AG04450 (cell line): ENCODE results near the gene VPS8. TPM values are rescaled to one million over a fixed set of nuclear protein-coding genes. Genes with fewer than 3 reads are reported as not detected.
A peak's percentile ranks its signal among the peaks of the same experiment; 100 is the strongest.

Experiments
- CTCF ChIA-PET: fragments of 300-600, 350-600 bp; formaldehyde crosslinking; extraction: SDS; loops from one replicate; lab custom pipeline; 2022; ENCODE audit warnings: antibody characterized with exemption, inconsistent platforms; lab: Charles Lee
- POLR2A ChIA-PET: fragments of 350-600 bp; formaldehyde crosslinking; extraction: SDS; loops from one replicate; lab custom pipeline; 2021; ENCODE audit warnings: antibody characterized with exemption, inconsistent platforms; lab: Yijun Ruan, JAX
- DNase-seq: peaks from one replicate; pipeline ENCODE4 v3.0.0-alpha.2; 2011; ENCODE audit warnings: low read depth, low spot score
- H3K27ac ChIP-seq: one replicate; pipeline ENCODE4 v1.5.1; 2012; ENCODE audit warnings: low read depth, low read length, control low read depth
- H3K27me3 ChIP-seq: one replicate; pipeline ENCODE4 v1.6.0; 2012; ENCODE audit warnings: low read length; ENCODE audit not compliant: control insufficient read depth, insufficient read depth
- H3K4me3 ChIP-seq: 2 replicates; pipeline ENCODE4 v1.5.1; 2011; ENCODE audit warnings: mild to moderate bottlenecking, low read depth, low read length, control low read depth
- H3K9me3 ChIP-seq: 2 replicates; pipeline ENCODE4 v1.5.1; 2012; ENCODE audit warnings: low read length; ENCODE audit not compliant: control insufficient read depth, insufficient read depth
- polyA plus RNA-seq: library from polyadenylated mRNA; depleted of rRNA; stranded (reverse); fragments of >200 nt; gene quantifications from 2 replicates; pipeline ENCODE4 v1.2.3, GENCODE V29; 2011
- TF ChIP-seq, protein P1 (sequence below): IDR thresholded peaks from 2 replicates; pipeline ENCODE4 v1.5.1; 2011; ENCODE audit warnings: low read depth, low read length, control low read depth, inconsistent platforms

The VPS8 gene
- polyA plus RNA-seq, 1 experiment, result 40.6 TPM

DNA sequence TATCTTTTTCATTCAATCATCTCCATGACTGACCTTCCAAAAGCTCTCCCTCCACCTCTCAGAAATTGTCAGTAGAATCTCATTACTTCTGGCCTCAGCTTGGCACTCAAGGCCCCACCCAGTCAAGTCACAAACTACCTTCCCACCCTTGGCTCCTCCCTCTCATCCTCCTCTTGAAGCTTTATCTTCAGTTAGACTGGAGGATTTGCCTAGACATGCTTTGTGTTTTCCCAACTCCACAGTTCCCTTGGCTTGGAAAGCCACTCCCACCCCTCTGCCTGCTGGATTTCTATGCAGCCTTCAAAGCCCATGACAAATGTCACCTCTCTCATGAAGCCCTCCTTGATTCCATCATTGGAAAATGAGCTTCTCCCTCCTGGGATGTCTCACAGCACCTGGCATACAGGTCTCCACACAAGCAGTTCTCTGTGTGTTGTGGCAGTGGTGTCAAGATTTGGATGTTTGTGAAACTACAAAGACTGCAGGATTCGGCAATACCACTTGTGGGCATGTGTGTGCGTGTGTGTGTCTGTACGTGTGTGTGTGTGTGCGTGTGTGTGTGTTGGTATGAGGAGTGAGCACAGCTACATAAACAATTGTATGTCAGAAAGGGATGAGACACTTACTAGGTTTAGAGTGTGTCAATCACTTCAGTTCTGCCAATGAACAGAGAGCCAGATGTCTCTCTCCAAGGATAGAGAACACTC lies 45.3 kb upstream of the VPS8 start:
- Histone ChIP-seq H3K4me3 (no peak overlapping the region), H3K27ac (no peak overlapping the region), H3K9me3 (no peaks in the 10 kb centered on the region), H3K27me3 (no peaks in the 10 kb centered on the region)
- DNase-seq, result peak; percentile 48
- POLR2A ChIA-PET, result interaction anchor here (0.6 to 2.1 kb wide), 3 partner anchors 10 to 745 kb away, joined by 5 to 10 read pairs (median 7); partner anchors contain the start of gene EPHB3
- TF ChIP-seq, protein P1, sequence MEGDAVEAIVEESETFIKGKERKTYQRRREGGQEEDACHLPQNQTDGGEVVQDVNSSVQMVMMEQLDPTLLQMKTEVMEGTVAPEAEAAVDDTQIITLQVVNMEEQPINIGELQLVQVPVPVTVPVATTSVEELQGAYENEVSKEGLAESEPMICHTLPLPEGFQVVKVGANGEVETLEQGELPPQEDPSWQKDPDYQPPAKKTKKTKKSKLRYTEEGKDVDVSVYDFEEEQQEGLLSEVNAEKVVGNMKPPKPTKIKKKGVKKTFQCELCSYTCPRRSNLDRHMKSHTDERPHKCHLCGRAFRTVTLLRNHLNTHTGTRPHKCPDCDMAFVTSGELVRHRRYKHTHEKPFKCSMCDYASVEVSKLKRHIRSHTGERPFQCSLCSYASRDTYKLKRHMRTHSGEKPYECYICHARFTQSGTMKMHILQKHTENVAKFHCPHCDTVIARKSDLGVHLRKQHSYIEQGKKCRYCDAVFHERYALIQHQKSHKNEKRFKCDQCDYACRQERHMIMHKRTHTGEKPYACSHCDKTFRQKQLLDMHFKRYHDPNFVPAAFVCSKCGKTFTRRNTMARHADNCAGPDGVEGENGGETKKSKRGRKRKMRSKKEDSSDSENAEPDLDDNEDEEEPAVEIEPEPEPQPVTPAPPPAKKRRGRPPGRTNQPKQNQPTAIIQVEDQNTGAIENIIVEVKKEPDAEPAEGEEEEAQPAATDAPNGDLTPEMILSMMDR, result no peak
- CTCF ChIA-PET, result interaction anchor here (0.6 to 2.8 kb wide), 4 partner anchors 11 to 70 kb away, joined by 3 to 12 read pairs (median 6); no protein-coding TSS in a partner anchor

DNA sequence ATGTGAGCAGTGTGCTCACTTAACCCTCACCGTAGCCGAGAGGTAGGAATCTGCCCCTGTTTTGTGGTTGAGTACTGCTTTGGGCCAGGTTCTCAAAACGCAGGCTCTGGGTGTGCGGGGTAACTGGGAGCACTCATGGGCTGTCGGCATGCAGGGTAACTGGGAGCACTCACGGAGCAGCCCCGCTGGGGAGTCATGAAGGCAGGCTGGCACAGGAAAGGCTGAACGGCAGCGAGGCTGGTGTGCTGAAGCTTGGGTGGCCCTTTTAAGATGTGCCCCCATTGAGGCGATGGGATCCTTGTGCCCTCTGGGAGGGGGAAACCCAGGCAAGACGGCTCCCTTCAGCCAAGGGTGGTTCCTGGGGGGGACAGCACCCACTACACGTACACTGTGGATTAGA lies 44.6 kb upstream of the VPS8 start:
- H3K27ac ChIP-seq, result no peak overlapping the region
- no peak for DNase-seq
- POLR2A ChIA-PET, result interaction anchor here (1.5 kb wide), 1 partner anchor 205 kb away, joined by 7 read pairs; the partner anchor contains the start of gene EPHB3

DNA sequence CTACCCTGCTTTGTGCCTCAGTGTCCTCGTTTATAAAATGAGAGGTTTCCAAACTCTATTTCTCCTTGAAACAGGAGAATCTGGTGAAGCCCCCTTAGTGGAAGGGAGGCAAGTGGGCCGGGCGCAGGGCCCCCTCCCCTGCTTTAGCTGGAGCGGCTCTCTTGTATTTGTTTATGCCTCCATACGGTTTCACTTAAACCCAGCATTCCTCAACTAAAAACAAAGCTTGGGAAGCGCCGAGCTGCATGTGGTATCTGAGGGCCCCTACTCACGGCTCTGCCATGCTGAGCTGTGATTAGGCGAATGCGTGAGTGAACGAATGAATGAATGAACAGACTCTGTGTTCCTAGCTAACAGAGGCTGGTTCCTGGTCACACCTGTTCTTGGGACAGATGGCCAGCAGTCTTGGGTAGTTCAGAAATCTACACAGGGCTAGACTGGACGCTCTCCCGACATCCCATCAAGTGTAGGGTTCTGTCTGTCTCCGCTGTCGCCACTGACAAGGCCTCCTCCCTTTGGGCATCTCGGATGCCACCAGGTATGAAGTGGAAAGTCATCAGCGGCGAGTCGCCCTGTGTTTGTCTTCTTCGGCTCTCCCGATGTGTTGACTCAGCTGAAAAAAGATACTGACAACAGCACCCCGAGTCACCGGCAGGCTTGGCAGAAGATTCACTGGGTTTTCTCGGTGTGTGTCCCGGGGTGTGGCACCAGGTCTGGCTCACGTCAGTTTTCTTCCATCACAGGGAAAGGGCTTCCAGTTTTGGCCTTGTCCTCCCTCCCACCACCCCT lies 42.4 kb upstream of the VPS8 start:
- POLR2A ChIA-PET, result no interaction called here
- no peak for DNase-seq
- no peak overlapping the region for H3K27ac ChIP-seq
- H3K9me3 ChIP-seq, result peaks cover 4% of the 10 kb centered on the region; the same call in 1 of the 2 replicates
- H3K27me3 ChIP-seq, result no peaks in the 10 kb centered on the region
- CTCF ChIA-PET, result no interaction called here
- TF ChIP-seq, protein P1, result no peak
- no peak overlapping the region for H3K4me3 ChIP-seq

More for the DNA sequence above, 44.6 kb upstream of the VPS8 start:
- CTCF ChIA-PET, result interaction anchor here (0.5 to 2.8 kb wide), 4 partner anchors 10 to 40 kb away, joined by 3 to 12 read pairs (median 4); no protein-coding TSS in a partner anchor
- no peaks in the 10 kb centered on the region for H3K27me3 ChIP-seq
- TF ChIP-seq, protein P1, result no peak
- no peak overlapping the region for H3K4me3 ChIP-seq
- no peaks in the 10 kb centered on the region for H3K9me3 ChIP-seq

DNA sequence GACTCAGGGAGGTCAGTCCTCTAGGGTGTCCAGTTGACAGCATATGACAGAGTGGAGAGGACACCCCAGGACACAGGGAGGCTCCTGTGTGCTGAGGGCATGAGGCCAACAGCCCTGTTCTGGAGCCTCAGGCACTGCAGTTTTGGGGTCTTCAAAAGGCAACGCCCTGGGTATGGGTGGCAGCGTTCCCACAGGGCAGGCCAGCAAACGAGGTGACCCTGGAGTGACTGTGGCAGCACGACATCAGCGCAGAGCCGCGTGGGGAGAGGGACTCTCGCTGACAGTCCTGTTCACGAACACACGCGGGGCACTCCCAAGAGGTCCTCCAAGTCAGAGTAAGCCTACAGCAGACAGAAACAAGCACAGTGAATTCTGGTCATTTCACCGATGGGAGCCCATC lies 41.4 kb upstream of the VPS8 start:
- H3K9me3 ChIP-seq, result peaks cover 4% of the 10 kb centered on the region; the same call in 1 of the 2 replicates
- no peak overlapping the region for H3K27ac ChIP-seq
- ChIA-PET CTCF (no interaction called here), POLR2A (interaction anchor here (1.3 kb wide), 1 partner anchor 209 kb away, joined by 5 read pairs; the partner anchor contains the start of gene EPHB3)
- no peak for DNase-seq
- no peaks in the 10 kb centered on the region for H3K27me3 ChIP-seq
- H3K4me3 ChIP-seq, result no peak overlapping the region
- TF ChIP-seq, protein P1, result no peak
